DND-41 (cell line): ENCODE results near the gene APBB2.

Source experiments
- ATAC-seq: fragments of 200-7000 bp; cut with Tn5 transposase; 3 replicates; pipeline ENCODE4 v1.9.1; 2021; ENCODE audit warnings: low read depth; ENCODE audit not compliant: insufficient read depth
- DNase-seq: peaks from one replicate; pipeline ENCODE4 v3.0.0-alpha.2; 2020
- H2AFZ ChIP-seq: 2 replicates; pipeline ENCODE4 v1.6.0; 2012; ENCODE audit warnings: low read depth, low read length
- H3K27ac ChIP-seq: 2 replicates; pipeline ENCODE4 v1.5.1; 2012; ENCODE audit warnings: low read length, inconsistent platforms
- H3K27me3 ChIP-seq: fragments of 200-600 bp; sonication (generic); 2 replicates; pipeline ENCODE4 v1.6.0; 2012; ENCODE audit warnings: low read length, mild to moderate bottlenecking, inconsistent platforms; ENCODE audit not compliant: insufficient read depth, poor library complexity
- H3K36me3 ChIP-seq: 2 replicates; pipeline ENCODE4 v1.5.1; 2012; ENCODE audit warnings: low read length, inconsistent platforms; ENCODE audit not compliant: insufficient read depth
- H3K4me1 ChIP-seq: 2 replicates; pipeline ENCODE4 v1.5.1; 2012; ENCODE audit warnings: mild to moderate bottlenecking, low read length; ENCODE audit not compliant: insufficient read depth
- H3K4me2 ChIP-seq: 2 replicates; pipeline ENCODE4 v1.6.0; 2012; ENCODE audit warnings: mild to moderate bottlenecking, moderate library complexity, low read length, inconsistent platforms; ENCODE audit not compliant: insufficient read depth
- H3K4me3 ChIP-seq, 2 experiments: fragments of 200-600 bp in 1 of 2; shearing (Covaris generic) in 1 of 2; 2 replicates each; pipeline ENCODE4 v1.5.1; 2012 to 2016; ENCODE audit warnings: inconsistent platforms in 2 of 2, low read length in 2 of 2, mild to moderate bottlenecking in 2 of 2, low read depth in 1 of 2, moderate library complexity in 1 of 2
- H3K79me2 ChIP-seq: 2 replicates; pipeline ENCODE4 v1.6.0; 2012; ENCODE audit warnings: low read length, inconsistent platforms; ENCODE audit not compliant: insufficient read depth
- H3K9ac ChIP-seq: 2 replicates; pipeline ENCODE4 v1.6.0; 2012; ENCODE audit warnings: low read depth, mild to moderate bottlenecking, inconsistent platforms, low read length, moderate library complexity
- H3K9me3 ChIP-seq: 2 replicates; pipeline ENCODE4 v1.5.1; 2012; ENCODE audit warnings: low read length, moderate library complexity, mild to moderate bottlenecking, inconsistent platforms; ENCODE audit not compliant: insufficient read depth, severe bottlenecking
- H4K20me1 ChIP-seq: 2 replicates; pipeline ENCODE4 v1.6.0; 2012; ENCODE audit warnings: low read length; ENCODE audit not compliant: insufficient read depth
- EZH2 ChIP-seq: IDR thresholded peaks from 3 replicates; pipeline ENCODE4 v1.6.1; 2012; ENCODE audit warnings: borderline replicate concordance, low read depth, mild to moderate bottlenecking, moderate library complexity, low read length, inconsistent platforms; ENCODE audit not compliant: severe bottlenecking
- TF ChIP-seq, protein P1 (sequence below): IDR thresholded peaks from 2 replicates; pipeline ENCODE4 v1.5.1; 2012; ENCODE audit warnings: borderline replicate concordance, low read length, moderate library complexity, mild to moderate bottlenecking; ENCODE audit not compliant: poor library complexity, severe bottlenecking; ENCODE audit errors: extremely low read depth

Gene APBB2

DNA sequence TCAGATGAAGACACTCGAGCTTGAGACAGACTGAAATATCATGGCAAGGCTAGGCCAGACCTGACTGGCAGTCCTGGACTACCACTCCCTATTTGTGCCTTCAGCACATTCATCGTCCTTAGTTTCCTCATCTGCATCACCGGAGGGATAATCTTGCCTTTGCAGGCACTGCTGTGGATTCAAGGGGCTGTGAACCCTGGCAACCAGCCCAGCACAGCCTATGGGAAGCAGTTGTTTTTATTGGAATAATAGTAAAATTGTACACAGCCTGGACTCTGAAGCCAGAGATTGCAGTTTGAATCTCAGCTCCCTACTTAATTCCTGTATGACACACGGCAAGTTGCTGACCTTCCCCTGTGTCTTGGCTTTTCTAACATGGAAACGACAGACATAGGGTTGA is 303.6 kb downstream of the APBB2 start:
- no peaks in the 10 kb centered on the region for H4K20me1 ChIP-seq
- no peaks in the 10 kb centered on the region for H3K36me3 ChIP-seq
- no peaks in the 10 kb centered on the region for H3K79me2 ChIP-seq
- TF ChIP-seq, protein P1, sequence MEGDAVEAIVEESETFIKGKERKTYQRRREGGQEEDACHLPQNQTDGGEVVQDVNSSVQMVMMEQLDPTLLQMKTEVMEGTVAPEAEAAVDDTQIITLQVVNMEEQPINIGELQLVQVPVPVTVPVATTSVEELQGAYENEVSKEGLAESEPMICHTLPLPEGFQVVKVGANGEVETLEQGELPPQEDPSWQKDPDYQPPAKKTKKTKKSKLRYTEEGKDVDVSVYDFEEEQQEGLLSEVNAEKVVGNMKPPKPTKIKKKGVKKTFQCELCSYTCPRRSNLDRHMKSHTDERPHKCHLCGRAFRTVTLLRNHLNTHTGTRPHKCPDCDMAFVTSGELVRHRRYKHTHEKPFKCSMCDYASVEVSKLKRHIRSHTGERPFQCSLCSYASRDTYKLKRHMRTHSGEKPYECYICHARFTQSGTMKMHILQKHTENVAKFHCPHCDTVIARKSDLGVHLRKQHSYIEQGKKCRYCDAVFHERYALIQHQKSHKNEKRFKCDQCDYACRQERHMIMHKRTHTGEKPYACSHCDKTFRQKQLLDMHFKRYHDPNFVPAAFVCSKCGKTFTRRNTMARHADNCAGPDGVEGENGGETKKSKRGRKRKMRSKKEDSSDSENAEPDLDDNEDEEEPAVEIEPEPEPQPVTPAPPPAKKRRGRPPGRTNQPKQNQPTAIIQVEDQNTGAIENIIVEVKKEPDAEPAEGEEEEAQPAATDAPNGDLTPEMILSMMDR, result no peak
- TF ChIP-seq EZH2, result no peak
- no peaks in the 10 kb centered on the region for H3K4me1 ChIP-seq
- ATAC-seq (no peak), DNase-seq (no peak)
- no peaks in the 10 kb centered on the region for H3K9me3 ChIP-seq
- H3K4me2 ChIP-seq, result no peak overlapping the region
- H3K4me3 ChIP-seq, result no peak overlapping the region
- H3K27me3 ChIP-seq, result no peaks in the 10 kb centered on the region
- H2AFZ ChIP-seq, result no peak overlapping the region
- no peak overlapping the region for H3K27ac ChIP-seq
- H3K9ac ChIP-seq, result no peak overlapping the region

DNA sequence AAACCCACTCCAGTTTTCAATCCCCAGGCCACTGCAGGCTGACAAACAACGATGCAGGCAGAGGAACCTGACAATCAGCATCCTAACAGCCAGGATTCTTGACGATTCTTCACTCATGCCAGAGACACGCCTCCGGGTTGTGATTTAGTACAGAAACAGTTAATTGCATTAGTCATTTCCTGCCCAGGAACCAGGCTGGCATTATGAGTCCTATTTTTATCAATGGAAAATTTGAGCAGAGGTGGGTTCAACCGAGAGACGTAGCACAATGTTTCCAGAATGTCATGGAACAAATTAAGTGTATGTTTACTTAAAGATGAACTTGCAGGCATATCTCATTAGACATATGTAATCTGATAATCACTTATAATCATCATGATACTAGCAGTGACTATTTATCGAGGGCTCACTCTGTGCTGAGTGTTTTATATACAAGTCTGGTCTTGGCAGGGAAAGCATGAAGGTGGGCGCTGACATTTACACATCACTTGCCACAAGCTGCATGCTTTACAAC is 304.9 kb downstream of the APBB2 start:
- no peaks in the 10 kb centered on the region for H4K20me1 ChIP-seq
- no peak for ATAC-seq
- DNase-seq, result no peak
- no peak overlapping the region for H3K9ac ChIP-seq
- no peaks in the 10 kb centered on the region for H3K9me3 ChIP-seq
- no peaks in the 10 kb centered on the region for H3K4me1 ChIP-seq
- H3K27me3 ChIP-seq, result no peaks in the 10 kb centered on the region
- no peak overlapping the region for H3K27ac ChIP-seq
- H3K36me3 ChIP-seq, result no peaks in the 10 kb centered on the region
- TF ChIP-seq EZH2, result no peak
- H2AFZ ChIP-seq, result peak overlapping the region; percentile 45; the same call in 1 of the 2 replicates
- no peak overlapping the region for H3K4me3 ChIP-seq
- no peak overlapping the region for H3K4me2 ChIP-seq
- H3K79me2 ChIP-seq, result no peaks in the 10 kb centered on the region

DNA sequence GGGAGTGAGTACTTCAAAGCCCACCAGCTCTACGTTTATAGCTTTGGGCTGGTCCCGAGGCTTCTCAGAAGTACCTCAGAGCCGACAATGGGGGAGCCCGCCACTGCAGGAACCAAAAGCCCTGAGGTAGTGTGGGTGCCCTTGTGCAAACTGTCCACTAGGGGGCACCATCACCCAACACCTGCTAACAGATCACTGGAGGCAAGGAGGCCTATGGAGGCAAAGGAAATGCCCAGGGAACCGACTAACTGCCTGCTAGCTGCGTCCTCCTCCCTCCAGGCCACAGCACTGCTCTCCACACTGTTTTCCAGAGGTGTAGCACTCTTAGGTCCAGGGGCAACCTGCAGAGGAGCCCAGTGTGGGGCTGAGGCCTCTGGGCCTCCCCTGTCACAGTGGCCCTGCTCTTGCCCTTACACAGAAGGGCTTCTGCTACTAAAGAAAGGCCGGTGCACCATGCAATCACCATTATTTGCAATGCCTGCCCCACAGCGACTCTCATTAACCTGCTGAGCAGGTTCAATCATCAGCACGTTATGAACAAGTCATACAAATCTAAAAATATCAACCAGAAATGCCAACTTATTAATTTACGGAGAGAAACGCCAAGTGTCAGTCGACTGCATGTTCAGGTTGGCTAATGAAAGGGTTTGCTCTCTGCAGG is 305.5 kb downstream of the APBB2 start:
- peak; percentile 99 for ATAC-seq
- DNase-seq, result peak; percentile 74
- Histone ChIP-seq H2AFZ (peak overlapping the region; percentile 45; the same call in 1 of the 2 replicates), H4K20me1 (no peaks in the 10 kb centered on the region), H3K9ac (no peak overlapping the region), H3K4me2 (no peak overlapping the region), H3K27me3 (no peaks in the 10 kb centered on the region), H3K36me3 (no peaks in the 10 kb centered on the region), H3K79me2 (no peaks in the 10 kb centered on the region), H3K4me3 (no peak overlapping the region), H3K27ac (no peak overlapping the region), H3K9me3 (no peaks in the 10 kb centered on the region), H3K4me1 (no peaks in the 10 kb centered on the region)
- no peak for TF ChIP-seq EZH2
- TF ChIP-seq, protein P1, result peak; percentile 96

DNA sequence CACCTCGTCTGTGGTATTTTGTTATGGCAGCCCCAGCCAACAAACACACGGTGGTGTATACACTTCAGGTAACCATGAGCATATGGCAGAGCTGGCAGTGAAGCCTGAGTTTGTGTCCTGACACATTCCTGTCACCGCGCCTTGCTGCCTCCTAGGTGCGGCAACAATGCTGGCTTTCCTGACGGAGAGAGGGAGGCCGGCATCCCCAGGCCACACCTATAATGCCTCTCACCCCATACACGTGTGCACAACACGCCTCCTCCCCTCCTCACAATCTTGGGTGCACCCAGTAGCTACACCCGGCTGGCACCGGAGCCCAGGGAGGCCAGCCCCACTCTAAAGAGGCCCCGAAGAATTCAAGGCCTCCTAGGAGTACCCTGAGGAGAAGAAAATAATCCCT is 306.0 kb downstream of the APBB2 start:
- no peak overlapping the region for H3K4me3 ChIP-seq
- H3K27me3 ChIP-seq, result no peaks in the 10 kb centered on the region
- H3K9ac ChIP-seq, result no peak overlapping the region
- no peaks in the 10 kb centered on the region for H3K79me2 ChIP-seq
- H2AFZ ChIP-seq, result no peak overlapping the region
- TF ChIP-seq EZH2, result no peak
- TF ChIP-seq, protein P1, result no peak
- no peak for DNase-seq
- no peaks in the 10 kb centered on the region for H3K4me1 ChIP-seq
- H4K20me1 ChIP-seq, result no peaks in the 10 kb centered on the region
- no peak overlapping the region for H3K27ac ChIP-seq
- no peaks in the 10 kb centered on the region for H3K36me3 ChIP-seq
- no peak; the same call in 2 of the 3 replicates for ATAC-seq
- no peaks in the 10 kb centered on the region for H3K9me3 ChIP-seq
- H3K4me2 ChIP-seq, result no peak overlapping the region
